ENCODE results near the gene BCL2L12. TPM values are rescaled to one million over a fixed set of nuclear protein-coding genes. Genes with fewer than 3 reads are reported as not detected.
A peak's percentile ranks its signal among the peaks of the same experiment; 100 is the strongest.

The BCL2L12 gene
- total RNA-seq, 4 donors from 2014 or later = 3.1 to 28.0 (median 7.5) TPM

- H3K9me3 ChIP-seq = no peaks in the 10 kb centered on the region
- peak within 1 kb of the TSS; percentile 73 for H3K4me3 ChIP-seq
- peak; percentile 100 for DNase-seq (ENCODE audit: low spot score in 2 of 2)
- TF ChIP-seq EP300 (IDR thresholded peaks at IDR 0.05) (peak; percentile 45), CTCF (IDR thresholded peaks at IDR 0.05) (no peak), POLR2AphosphoS5 (IDR thresholded peaks at IDR 0.05) (peak; percentile 10 to 85 (median 76)), POLR2A (IDR thresholded peaks at IDR 0.05) (peak in 1 of 2 donors; percentile 89)
- H3K27ac ChIP-seq = peak within 1 kb of the TSS; percentile 98
- peaks cover 78% of the 10 kb centered on the region for H3K4me1 ChIP-seq
- whole genome bisulfite sequencing = 1% methylated on average over 49 of the region's 51 CpGs
- peaks cover 7% of the 10 kb centered on the region for H3K36me3 ChIP-seq
- H3K27me3 ChIP-seq = no peaks in the 10 kb centered on the region
These were observed 25.4 kb upstream of the BCL2L12 start, which contains the start of gene RRAS for GRCh38 chr19:49640113-49640898. Gene RRAS, minus strand, starts transcription at chr19:49640143. Its CDS starts 45 bp downstream, at chr19:49640098.

DNA sequence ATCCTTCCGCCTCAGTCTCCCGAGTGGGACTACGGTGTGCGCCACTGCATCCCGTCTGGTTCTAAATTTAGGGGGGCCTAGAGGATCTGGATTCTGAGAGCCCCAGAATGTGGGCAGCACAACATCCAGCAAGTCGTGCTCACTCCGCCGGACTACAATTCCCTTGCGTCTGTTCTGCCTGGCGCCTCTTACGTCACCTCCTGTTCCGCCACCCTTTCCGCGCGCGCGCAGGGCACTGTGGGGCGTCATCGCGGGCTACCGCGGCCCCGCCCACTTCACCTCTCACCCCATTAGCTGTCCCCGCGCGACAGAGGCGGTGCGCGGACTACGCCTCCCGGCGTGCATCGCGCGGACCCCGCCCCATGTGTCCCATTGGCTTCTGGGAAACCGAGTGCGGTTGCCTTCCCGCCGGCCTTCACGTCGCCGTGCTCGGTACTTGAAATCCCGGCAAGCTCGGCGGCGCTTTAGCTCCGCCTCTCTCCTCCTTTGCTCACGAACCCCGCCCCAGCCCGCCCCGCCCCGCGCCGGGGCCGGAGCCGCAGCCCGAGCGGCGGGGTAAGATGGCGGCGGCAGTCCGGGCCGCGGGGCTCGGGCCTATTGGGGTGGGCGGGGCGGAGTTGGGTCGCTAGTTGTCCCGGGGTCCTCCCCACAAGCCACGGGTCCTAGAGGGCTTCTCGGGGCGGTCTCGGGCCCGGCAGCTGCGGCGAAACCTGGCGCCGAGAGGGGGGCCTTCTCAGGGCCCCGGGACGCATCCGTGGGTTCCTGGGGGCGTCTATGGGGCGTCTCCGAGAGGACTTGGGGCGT is 23.8 kb upstream of the BCL2L12 start, which contains the start of gene SCAF1:
Gene SCAF1 (plus strand): TSS at position 522 of the 804 bp plus-strand sequence. CDS start 2,818 bp downstream, outside the sequence.
- 5% methylated on average over 4 of the region's 87 CpGs for WGBS
- Histone ChIP-seq H3K27ac (peak within 1 kb of the TSS; percentile 98), H3K36me3 (peaks cover 19% of the 10 kb centered on the region), H3K4me1 (peaks cover 62% of the 10 kb centered on the region), H3K9me3 (no peaks in the 10 kb centered on the region), H3K27me3 (no peaks in the 10 kb centered on the region), H3K4me3 (peak within 1 kb of the TSS; percentile 73)
- DNase-seq (ENCODE audit: low spot score in 2 of 2) = peak; percentile 99 to 100
- TF ChIP-seq POLR2AphosphoS5 (IDR thresholded peaks at IDR 0.05) (peak; percentile 35 to 98 (median 57)), CTCF (IDR thresholded peaks at IDR 0.05) (no peak), POLR2A (IDR thresholded peaks at IDR 0.05) (peak in 1 of 2 donors; percentile 82), EP300 (IDR thresholded peaks at IDR 0.05) (peak; percentile 36)

DNA sequence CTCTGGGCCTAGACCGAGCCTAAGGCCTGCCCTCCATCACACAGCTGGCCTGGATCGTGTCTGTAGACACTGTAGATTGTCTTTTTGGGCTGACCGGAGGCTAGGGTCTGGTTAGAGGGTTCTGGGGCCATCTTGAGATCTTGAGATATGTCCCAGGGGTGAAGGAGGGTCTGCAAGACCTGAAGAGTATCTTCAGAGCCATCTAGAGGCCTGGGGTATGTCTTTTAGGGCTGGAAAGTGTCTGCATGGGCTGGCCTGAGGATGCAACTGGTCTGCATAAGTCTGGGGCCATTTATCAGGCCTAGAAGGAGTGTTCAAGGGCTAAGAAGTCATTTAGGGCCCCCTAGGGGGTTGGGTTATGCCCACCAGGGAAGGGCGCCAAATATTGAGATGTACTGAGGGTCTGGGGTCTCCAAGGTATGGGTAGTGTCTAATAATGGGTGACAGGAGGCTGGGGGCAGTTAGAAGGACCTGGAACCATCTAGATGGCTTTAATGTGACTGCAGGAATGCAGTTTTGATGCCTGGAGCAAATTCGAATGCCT is 23.2 kb upstream of the BCL2L12 start:
- DNase-seq (ENCODE audit: low spot score in 2 of 2) = peak in 1 of 2 donors; percentile 57
- peaks cover 26% of the 10 kb centered on the region for H3K36me3 ChIP-seq
- H3K27me3 ChIP-seq = no peaks in the 10 kb centered on the region
- H3K4me3 ChIP-seq = peak overlapping the region; percentile 73
- 7% methylated on average over 2 of the region's 5 CpGs for WGBS
- peak overlapping the region; percentile 98 for H3K27ac ChIP-seq
- TF ChIP-seq POLR2AphosphoS5 (IDR thresholded peaks at IDR 0.05) = no peak
- TF ChIP-seq POLR2A (IDR thresholded peaks at IDR 0.05) = no peak
- no peak for TF ChIP-seq CTCF (IDR thresholded peaks at IDR 0.05)
- no peak for TF ChIP-seq EP300 (IDR thresholded peaks at IDR 0.05)
- peaks cover 60% of the 10 kb centered on the region for H3K4me1 ChIP-seq
- no peaks in the 10 kb centered on the region for H3K9me3 ChIP-seq

DNA sequence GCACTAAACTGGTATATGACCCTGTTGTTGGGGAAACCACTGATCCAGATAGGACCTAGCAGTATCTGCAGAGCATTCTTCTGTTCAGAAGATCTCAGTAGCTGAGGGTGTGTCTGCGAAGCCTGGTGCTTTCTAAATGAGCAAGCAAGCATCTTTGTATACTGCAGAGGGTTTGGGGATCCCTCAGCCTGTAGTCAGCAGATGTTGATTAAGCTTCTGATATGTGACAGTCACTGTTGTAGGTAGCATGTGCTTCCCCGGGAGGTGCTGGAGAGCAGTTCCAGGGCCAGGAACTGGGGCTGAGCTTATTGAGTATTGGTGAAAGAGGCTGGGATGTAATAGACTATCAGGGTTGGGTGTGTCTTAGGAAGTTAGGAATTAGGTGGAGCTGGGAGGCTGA is 22.3 kb upstream of the BCL2L12 start:
- H3K4me1 ChIP-seq = peaks cover 51% of the 10 kb centered on the region
- no peaks in the 10 kb centered on the region for H3K9me3 ChIP-seq
- H3K27ac ChIP-seq = no peak overlapping the region
- TF ChIP-seq EP300 (IDR thresholded peaks at IDR 0.05) = no peak
- TF ChIP-seq POLR2A (IDR thresholded peaks at IDR 0.05) = no peak
- TF ChIP-seq POLR2AphosphoS5 (IDR thresholded peaks at IDR 0.05) = no peak
- TF ChIP-seq CTCF (IDR thresholded peaks at IDR 0.05) = no peak
- H3K36me3 ChIP-seq = peaks cover 30% of the 10 kb centered on the region
- H3K27me3 ChIP-seq = no peaks in the 10 kb centered on the region
- no peak for DNase-seq (ENCODE audit: low spot score in 2 of 2)
- no peak overlapping the region for H3K4me3 ChIP-seq
- 68% methylated on average over 2 of the region's 2 CpGs for WGBS

Measured in suprapubic skin (tissue), 4 donors.